ENCODE results near the gene CEACAM4. TPM values are rescaled to one million over a fixed set of nuclear protein-coding genes. Genes with fewer than 3 reads are reported as not detected.

CEACAM4 gene
- total RNA-seq, 1 experiment from 2014 or later = not detected

DNA sequence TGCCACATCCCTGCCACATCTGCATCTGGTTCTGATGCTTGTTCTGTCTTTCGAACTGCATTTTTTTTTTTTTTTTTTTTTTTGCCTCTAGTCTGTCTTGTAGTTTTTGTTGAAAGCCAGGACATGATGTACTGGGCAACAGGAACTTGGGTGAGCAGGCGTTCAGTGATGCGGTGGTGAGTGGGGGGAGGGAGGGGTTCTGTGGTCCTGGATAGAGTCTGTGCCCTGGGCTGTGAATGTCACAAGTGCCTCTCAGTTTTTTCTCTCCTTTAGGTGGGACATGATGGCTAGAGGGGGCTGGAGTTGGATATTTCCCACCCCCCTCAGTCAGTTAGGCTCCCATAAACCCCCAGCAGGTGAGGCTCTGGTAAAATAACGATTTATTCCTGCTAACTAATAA lies 3.5 kb downstream of the CEACAM4 start:
- ChIA-PET CTCF (no interaction called here), RAD21 (ENCODE audit: low non-redundant PET in 1 of 2, low total read pairs in 2 of 2, uncharacterized antibody in 2 of 2, unreplicated experiment in 2 of 2) (no interaction called here), POLR2A (no interaction called here)
- Histone ChIP-seq H3K4me1 (ENCODE audit: control insufficient read depth in 1 of 2, insufficient read depth in 2 of 2, low read length in 2 of 2) (no peaks in the 10 kb centered on the region), H3K79me2 (ENCODE audit: insufficient read depth, low read length) (no peaks in the 10 kb centered on the region), H3K27ac (ENCODE audit: low read depth, low read length) (no peak overlapping the region), H3K36me3 (ENCODE audit: control insufficient read depth in 1 of 2, insufficient read depth in 2 of 2, low read length in 2 of 2) (no peaks in the 10 kb centered on the region), H3K4me2 (ENCODE audit: low read length) (no peak overlapping the region), H3K27me3 (ENCODE audit: insufficient read depth, low read length) (peaks cover 54% of the 10 kb centered on the region), H3K9me3 (ENCODE audit: control insufficient read depth in 1 of 2, insufficient read depth in 1 of 2, low read depth in 1 of 2, low read length in 2 of 2) (no peaks in the 10 kb centered on the region), H2AFZ (ENCODE audit: low read depth, low read length, poor library complexity, severe bottlenecking) (no peak overlapping the region), H3K9me2 (ENCODE audit: insufficient read depth) (no peaks in the 10 kb centered on the region), H4K20me1 (ENCODE audit: insufficient read depth) (no peaks in the 10 kb centered on the region), H3K9ac (ENCODE audit: low read length) (no peak overlapping the region), H3K4me3 (replicated peaks in 1 of 2; ENCODE audit: low read depth in 1 of 2, low read length in 2 of 2) (no peak overlapping the region)
- DNase-seq (ENCODE audit: low read depth, low spot score) = no peak
- intact Hi-C loops (cut with micrococcal nuclease) = no loop called here
- TF ChIP-seq TCF7L2 (IDR thresholded peaks at IDR 0.05; ENCODE audit: borderline replicate concordance, extremely low read depth, insufficient read depth, insufficient read length) (no peak), ZNF274 (IDR thresholded peaks at IDR 0.05; ENCODE audit: low read depth, low read length) (no peak)
- BruUV-seq (replicated peaks) = no TSS peak
- no peak for ATAC-seq

- no peak overlapping the region for H3K27ac ChIP-seq (ENCODE audit: low read depth, low read length)
- no peak for TF ChIP-seq CEBPB (IDR thresholded peaks at IDR 0.05; ENCODE audit: low read depth)
- TF ChIP-seq FOSL1 (IDR thresholded peaks at IDR 0.05; ENCODE audit: low read depth) = no peak
- TF ChIP-seq EZH2 (IDR thresholded peaks at IDR 0.05) = no peak
- no peak for TF ChIP-seq SIN3A (IDR thresholded peaks at IDR 0.05; ENCODE audit: low read depth)
- no peak for TF ChIP-seq YY1 (IDR thresholded peaks at IDR 0.05; ENCODE audit: extremely low read depth, insufficient replicate concordance, low read depth, low read length)
- TF ChIP-seq, protein P1, sequence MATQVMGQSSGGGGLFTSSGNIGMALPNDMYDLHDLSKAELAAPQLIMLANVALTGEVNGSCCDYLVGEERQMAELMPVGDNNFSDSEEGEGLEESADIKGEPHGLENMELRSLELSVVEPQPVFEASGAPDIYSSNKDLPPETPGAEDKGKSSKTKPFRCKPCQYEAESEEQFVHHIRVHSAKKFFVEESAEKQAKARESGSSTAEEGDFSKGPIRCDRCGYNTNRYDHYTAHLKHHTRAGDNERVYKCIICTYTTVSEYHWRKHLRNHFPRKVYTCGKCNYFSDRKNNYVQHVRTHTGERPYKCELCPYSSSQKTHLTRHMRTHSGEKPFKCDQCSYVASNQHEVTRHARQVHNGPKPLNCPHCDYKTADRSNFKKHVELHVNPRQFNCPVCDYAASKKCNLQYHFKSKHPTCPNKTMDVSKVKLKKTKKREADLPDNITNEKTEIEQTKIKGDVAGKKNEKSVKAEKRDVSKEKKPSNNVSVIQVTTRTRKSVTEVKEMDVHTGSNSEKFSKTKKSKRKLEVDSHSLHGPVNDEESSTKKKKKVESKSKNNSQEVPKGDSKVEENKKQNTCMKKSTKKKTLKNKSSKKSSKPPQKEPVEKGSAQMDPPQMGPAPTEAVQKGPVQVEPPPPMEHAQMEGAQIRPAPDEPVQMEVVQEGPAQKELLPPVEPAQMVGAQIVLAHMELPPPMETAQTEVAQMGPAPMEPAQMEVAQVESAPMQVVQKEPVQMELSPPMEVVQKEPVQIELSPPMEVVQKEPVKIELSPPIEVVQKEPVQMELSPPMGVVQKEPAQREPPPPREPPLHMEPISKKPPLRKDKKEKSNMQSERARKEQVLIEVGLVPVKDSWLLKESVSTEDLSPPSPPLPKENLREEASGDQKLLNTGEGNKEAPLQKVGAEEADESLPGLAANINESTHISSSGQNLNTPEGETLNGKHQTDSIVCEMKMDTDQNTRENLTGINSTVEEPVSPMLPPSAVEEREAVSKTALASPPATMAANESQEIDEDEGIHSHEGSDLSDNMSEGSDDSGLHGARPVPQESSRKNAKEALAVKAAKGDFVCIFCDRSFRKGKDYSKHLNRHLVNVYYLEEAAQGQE (IDR thresholded peaks at IDR 0.05; ENCODE audit: low read depth) = no peak
- no peak for TF ChIP-seq CBX3 (IDR thresholded peaks at IDR 0.05; ENCODE audit: low read depth)
- no peak for TF ChIP-seq JUND (IDR thresholded peaks at IDR 0.05)
- no peak for TF ChIP-seq RAD21 (IDR thresholded peaks at IDR 0.05; ENCODE audit: low read depth)
- TF ChIP-seq SP1 (IDR thresholded peaks at IDR 0.05; ENCODE audit: low read depth) = no peak
- no peak for TF ChIP-seq ATF3 (IDR thresholded peaks at IDR 0.05)
- TF ChIP-seq, protein P2, sequence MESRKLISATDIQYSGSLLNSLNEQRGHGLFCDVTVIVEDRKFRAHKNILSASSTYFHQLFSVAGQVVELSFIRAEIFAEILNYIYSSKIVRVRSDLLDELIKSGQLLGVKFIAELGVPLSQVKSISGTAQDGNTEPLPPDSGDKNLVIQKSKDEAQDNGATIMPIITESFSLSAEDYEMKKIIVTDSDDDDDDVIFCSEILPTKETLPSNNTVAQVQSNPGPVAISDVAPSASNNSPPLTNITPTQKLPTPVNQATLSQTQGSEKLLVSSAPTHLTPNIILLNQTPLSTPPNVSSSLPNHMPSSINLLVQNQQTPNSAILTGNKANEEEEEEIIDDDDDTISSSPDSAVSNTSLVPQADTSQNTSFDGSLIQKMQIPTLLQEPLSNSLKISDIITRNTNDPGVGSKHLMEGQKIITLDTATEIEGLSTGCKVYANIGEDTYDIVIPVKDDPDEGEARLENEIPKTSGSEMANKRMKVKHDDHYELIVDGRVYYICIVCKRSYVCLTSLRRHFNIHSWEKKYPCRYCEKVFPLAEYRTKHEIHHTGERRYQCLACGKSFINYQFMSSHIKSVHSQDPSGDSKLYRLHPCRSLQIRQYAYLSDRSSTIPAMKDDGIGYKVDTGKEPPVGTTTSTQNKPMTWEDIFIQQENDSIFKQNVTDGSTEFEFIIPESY (IDR thresholded peaks at IDR 0.05; ENCODE audit: extremely low read depth, insufficient replicate concordance, low read length) = no peak
Observed at GRCh38 chr19:41621654-41622053, 5.2 kb downstream of the CEACAM4 start.

More at GRCh38 chr19:41621654-41622053, 5.2 kb downstream of the CEACAM4 start:
- no peak overlapping the region for H3K4me3 ChIP-seq (replicated peaks in 1 of 2; ENCODE audit: low read depth in 1 of 2, low read length in 2 of 2)
- intact Hi-C loops (cut with micrococcal nuclease) = no loop called here
- BruUV-seq (replicated peaks) = no TSS peak
- H3K4me1 ChIP-seq (ENCODE audit: control insufficient read depth in 1 of 2, insufficient read depth in 2 of 2, low read length in 2 of 2) = no peaks in the 10 kb centered on the region
- no peak overlapping the region for H3K9ac ChIP-seq (ENCODE audit: low read length)
- H3K9me2 ChIP-seq (ENCODE audit: insufficient read depth) = no peaks in the 10 kb centered on the region
- DNase-seq (ENCODE audit: low read depth, low spot score) (no peak), ATAC-seq (no peak)
- no peaks in the 10 kb centered on the region for H4K20me1 ChIP-seq (ENCODE audit: insufficient read depth)
- H3K36me3 ChIP-seq (ENCODE audit: control insufficient read depth in 1 of 2, insufficient read depth in 2 of 2, low read length in 2 of 2) = no peaks in the 10 kb centered on the region
- H3K4me2 ChIP-seq (ENCODE audit: low read length) = no peak overlapping the region
- no peak overlapping the region for H2AFZ ChIP-seq (ENCODE audit: low read depth, low read length, poor library complexity, severe bottlenecking)
- H3K27me3 ChIP-seq (ENCODE audit: insufficient read depth, low read length) = peaks cover 46% of the 10 kb centered on the region
- RAD21 ChIA-PET (ENCODE audit: low non-redundant PET in 1 of 2, low total read pairs in 2 of 2, uncharacterized antibody in 2 of 2, unreplicated experiment in 2 of 2) = no interaction called here
- CTCF ChIA-PET = no interaction called here
- H3K9me3 ChIP-seq (ENCODE audit: control insufficient read depth in 1 of 2, insufficient read depth in 1 of 2, low read depth in 1 of 2, low read length in 2 of 2) = no peaks in the 10 kb centered on the region
- H3K79me2 ChIP-seq (ENCODE audit: insufficient read depth, low read length) = no peaks in the 10 kb centered on the region
- POLR2A ChIA-PET = no interaction called here

Data from HCT116 (cell line).